ENCODE measurements around the gene GPR68.
"Not testable (repeated sequence)": the region's sequence is repeated elsewhere in the genome, so short reads cannot be mapped to it uniquely, and the experiment has no call there.

The GPR68 gene

GRCh38 chr14:91228112-91229004 is 16.1 kb downstream of the GPR68 start:
- DNase-seq = peak; percentile 40 to 68 (median 55)

DNA sequence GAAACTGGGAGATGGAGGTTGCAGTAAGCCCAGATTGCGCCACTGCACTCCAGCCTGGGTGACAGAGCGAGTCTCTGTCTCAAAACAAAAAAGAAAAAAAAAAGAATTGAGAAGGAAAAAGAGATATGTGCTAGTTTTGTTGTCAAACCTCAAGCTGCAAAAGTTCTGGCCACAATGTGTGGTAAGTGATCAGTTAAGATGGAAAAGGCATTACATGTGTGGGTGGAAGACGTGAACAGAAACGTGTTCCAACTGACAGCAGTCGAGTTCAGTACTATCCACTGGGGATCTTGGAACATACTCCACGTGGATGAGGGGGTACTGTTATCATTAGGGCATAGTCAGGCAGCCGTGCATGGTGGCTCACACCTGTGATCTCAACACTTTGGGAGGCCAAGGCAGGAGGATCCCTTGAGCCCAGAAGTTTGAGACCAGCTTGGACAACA is 17.3 kb downstream of the GPR68 start:
- no peak for DNase-seq

DNA sequence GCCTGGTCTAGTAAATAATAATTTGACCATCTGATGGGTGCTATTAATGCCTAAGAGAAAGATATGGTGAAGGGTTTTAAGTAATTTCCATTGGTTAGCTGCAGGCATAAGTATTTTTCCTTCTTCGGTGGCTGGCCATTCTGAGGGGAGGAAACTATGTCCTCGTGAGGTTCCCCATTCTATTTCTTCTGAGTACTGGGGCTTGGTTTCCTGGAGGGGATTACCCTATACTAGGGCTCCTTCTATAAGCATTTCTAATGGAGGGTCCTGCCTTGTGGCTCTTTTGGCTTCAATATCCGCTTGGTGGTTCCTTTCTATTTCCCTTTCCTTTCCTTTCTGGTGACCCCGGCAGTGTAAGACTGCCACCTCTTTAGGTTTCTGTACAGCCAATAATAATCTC is 18.1 kb downstream of the GPR68 start:
- not testable (repeated sequence) for DNase-seq

DNA sequence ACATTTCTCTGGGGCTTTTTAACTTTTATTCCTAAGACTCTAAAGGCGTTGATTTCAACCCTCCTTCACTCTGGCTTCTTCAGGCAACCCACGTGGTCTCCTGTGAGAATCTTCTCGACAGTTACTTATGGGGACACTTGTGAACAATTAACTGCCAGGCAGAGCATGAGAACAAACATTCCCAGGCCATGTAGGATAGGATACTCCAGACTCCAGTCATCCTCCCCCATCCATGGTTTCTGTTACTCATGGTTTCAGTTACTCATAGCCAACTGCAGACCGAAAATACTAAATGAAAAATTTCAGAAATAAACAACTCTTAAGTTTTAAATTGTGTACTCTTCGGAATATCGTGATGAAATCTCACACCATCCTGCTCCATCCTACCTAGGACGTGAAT is 19.5 kb downstream of the GPR68 start:
- DNase-seq = no peak

DNA sequence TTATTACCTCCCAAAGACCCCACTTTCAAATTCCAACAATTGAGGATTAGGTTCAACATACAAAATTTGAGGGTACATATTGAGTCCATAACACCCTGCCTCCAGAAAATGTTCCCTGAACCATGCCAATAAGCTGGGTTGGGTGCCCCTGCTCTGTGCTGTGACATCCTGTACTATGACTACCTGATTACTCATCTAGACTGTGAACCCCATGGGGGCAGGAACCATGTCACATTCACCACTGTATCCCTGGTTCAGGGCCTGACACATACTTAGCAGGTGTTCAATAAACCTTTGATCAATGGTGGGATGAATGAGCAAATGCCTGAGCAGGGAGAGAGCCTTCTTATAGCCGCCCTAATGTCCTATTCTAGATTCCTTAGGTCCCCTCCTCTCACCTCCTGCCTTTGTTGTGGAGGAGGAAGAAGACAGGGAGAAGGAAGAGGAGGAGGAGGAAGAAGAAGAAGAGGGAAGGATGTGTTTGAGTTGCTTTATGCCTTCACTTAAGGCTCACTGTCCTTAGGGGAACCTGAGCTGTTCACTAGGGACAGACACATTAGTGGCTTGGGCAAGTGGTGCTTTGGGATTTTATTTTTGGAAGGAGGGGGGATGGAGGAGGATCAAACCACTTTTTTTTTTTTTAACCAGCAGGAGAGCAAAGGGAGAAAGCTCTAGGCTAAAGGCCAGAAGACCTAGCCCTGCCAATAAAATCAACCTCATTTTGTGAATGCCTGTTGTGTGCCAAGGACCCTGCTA is 21.3 kb downstream of the GPR68 start:
- DNase-seq = no peak

DNA sequence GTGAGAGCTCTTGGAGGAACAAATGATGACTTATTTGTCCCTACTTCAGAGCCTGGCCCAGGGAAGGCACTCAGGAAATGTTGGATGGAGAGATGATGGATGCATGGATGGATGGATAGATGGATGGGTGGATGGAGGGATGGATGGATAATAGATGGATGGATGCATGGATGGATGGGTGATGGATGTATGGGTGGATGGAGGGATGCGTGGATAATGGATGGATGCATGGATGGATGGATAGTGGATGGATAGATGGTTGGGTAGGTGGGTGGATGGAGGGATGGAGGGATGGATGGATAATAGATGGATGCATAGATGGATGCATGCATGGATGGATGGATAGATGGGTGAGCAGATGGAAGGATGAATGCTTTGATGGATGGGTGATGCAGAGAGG is 23.2 kb downstream of the GPR68 start:
- DNase-seq = no peak

GRCh38 chr14:91220581-91221000 is 23.9 kb downstream of the GPR68 start:
- no peak for DNase-seq

DNA sequence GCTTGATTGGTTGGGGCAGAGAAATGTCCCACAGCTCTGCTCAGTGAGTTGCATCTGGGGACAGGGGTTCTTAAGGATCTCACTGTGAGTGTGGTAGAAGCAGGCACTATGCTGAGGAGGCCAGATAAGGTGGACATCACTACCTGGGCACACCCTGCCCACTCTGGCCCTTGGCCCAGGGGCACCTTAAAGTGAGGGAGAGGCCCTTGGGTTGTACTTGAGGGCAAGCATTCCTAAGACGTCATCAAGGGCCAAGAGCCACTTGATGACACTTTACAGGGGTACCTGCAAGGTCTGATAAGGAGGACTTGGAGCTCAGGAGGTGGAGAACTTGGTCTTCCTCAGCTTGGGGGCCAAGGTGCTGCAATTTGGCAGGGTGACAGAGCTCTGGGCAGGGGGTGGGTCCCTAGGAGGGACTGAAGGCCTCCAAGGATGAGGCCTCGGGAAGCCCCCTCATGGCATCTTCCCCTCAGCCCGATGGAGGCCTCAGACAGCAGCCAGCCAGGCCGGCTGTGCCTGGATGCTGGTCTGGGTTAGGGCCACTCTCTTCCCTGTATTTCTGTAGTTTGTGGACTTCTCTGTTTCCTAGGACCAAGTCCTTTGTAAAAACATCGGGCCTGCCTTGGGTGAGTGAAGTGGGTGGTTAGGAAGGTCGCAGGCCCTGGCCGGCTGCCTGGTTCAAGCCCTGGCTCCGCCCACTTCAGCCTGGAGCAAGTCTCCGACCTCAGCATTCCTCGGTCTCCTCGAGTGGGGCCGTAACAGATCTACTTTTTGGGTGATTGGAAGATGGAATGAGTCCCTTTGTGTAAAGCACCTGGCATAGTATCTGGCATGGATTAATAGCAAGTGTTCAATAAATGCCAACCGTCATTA is 24.8 kb downstream of the GPR68 start:
- DNase-seq = no peak

DNA sequence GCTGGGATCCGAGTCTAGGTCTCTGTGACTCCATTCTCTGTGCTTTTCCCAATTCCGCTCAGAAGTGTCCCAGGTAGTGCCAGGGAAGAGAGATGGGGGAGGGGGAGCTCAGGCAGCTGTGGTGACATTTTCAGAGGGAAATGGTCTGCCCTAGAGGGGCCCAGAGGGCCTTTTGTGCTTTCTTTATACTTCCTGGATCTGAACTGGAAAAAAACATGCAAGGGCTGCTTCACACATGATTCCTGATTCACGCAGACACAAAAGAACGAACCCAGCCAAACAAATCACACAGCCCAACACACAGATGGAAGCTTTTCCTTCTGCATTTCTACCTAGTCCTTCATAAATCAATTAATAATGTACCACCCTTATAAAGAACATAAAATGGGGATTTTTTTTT is 26.5 kb downstream of the GPR68 start:
- DNase-seq = no peak

GRCh38 chr14:91216731-91217226 is 27.7 kb downstream of the GPR68 start:
- DNase-seq = no peak

- DNase-seq = no peak
Measured at GRCh38 chr14:91215381-91215780, 29.1 kb downstream of the GPR68 start.

- DNase-seq = no peak
Measured at GRCh38 chr14:91214306-91214705, 30.2 kb downstream of the GPR68 start.

DNA sequence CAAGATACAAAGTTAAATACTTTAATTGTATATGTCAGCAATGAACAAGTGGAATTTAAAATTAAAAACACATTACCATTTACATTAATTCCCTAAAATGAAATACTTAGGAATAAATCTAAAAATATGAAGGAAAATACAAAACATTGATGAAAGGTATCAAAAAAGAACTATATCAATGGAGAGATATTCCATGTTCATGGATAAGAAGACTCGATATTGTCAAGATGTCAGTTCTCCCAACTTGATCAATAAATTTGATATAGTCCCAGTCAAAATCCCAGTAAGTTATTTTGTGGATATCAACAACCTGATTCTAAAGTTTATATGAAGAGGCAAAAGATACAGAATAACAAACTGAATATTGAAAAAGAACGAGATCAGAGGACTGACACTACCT is 33.5 kb downstream of the GPR68 start:
- DNase-seq = no peak

- DNase-seq = no peak
Measured at GRCh38 chr14:91207008-91207407, 37.5 kb downstream of the GPR68 start.

DNA sequence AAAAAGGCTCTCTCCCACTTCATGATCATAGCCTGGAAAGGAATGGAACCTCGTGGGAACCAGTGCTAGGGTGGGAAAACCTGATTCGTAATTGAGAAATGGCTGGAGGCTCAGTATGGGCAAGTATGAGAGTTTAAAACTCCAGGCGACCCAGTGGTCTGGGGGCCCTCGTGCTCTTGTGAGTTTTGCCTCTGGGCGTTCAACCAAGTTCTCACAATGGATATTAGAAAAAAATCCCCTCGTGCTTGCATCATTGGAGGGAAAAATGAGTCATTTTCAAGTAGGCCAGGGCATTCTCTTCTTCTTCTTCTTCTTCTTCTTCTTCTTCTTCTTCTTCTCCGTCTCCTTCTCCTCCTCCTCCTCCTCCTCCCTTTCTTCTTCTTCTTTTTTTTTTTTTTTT is 39.0 kb downstream of the GPR68 start:
- DNase-seq = no peak

DNA sequence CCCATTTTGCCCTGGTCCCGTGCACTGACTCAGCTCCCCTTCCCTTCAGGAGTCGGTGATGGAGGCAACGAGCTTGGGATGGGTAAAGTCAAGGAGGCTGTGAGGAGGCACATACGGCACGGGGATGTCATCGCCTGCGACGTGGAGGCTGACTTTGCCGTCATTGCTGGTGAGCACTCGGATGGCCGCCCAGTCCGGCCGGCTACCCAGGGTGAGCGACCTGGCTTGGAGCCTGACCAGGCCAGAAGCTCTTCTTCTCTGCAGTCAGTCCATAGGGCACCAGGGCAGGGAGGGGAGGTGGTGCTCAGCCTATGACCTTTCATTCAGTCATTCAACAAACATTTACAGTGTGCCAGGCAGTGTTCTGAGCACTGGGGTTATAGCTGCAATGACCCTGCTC is 39.8 kb downstream of the GPR68 start:
- no peak for DNase-seq

GRCh38 chr14:91202234-91202974 is 42.1 kb downstream of the GPR68 start:
- DNase-seq = no peak

GRCh38 chr14:91200802-91201201 is 43.7 kb downstream of the GPR68 start:
- DNase-seq = not testable (repeated sequence)

- no peak for DNase-seq
Measured at GRCh38 chr14:91197631-91198030, 46.9 kb downstream of the GPR68 start.

DNA sequence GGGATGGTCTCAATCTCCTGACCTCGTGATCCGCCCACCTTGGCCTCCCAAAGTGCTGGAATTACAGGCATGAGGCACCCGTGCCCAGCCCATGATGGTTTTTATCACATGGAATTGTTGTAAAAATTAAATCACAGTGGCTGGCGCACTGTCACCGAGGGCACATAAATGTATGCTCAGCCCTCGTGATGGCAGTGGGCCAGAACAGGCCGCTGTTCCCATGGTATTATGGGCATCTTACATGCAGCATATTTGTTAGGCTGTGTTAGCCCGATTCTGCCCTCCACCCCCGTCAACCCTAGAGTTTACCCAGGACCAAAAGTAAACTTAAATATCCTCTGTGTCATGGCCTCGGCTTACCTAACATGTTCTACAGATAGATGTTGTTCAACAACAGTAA is 48.6 kb downstream of the GPR68 start:
- DNase-seq = no peak

- no peak for DNase-seq
Measured at GRCh38 chr14:91193069-91193468, 51.4 kb downstream of the GPR68 start.

DNA sequence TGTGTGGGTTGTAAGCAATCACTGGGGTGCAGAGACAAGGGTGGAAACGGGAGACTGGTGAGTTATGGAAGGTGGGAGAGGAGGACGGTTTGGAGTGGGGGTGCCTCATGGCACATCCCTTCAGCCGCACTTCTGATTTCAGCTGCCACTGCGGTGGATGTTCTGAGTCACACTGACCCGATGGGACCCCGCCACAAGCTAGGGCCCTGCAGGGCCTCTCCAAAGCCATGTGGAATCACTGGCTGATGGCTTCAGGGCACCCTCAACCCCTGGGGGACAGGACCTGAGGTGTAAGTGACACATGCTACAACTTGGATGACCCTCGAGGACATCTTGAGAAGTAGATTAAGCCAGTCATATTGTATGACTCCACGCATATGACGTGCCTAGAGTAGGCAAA is 53.7 kb downstream of the GPR68 start:
- DNase-seq = no peak

Measured in stimulated activated naive CD4-positive, alpha-beta T cell (primary cell).